Thyroid gland (tissue), 4 donors: ENCODE results near the gene DKKL1.

Source experiments
- POLR2A ChIP-seq, 2 donors: fragments of 450-650 bp; IDR thresholded peaks; one replicate each; pipeline ENCODE4 v1.6.1; 2017; ENCODE audit warnings: antibody characterized with exemption in 2 of 2, mild to moderate bottlenecking in 2 of 2, moderate library complexity in 1 of 2
- TF ChIP-seq, protein P1 (sequence below), 6 experiments: fragments of 200-600 bp in 3 of 6; fragments of 450-650 bp in 3 of 6; sonication (generic) in 3 of 6; IDR thresholded peaks; one replicate each; pipeline ENCODE4 v1.5.1; 2016 to 2019; ENCODE audit warnings: antibody characterized with exemption in 6 of 6, mild to moderate bottlenecking in 2 of 6, inconsistent platforms in 1 of 6, moderate library complexity in 1 of 6

DNA sequence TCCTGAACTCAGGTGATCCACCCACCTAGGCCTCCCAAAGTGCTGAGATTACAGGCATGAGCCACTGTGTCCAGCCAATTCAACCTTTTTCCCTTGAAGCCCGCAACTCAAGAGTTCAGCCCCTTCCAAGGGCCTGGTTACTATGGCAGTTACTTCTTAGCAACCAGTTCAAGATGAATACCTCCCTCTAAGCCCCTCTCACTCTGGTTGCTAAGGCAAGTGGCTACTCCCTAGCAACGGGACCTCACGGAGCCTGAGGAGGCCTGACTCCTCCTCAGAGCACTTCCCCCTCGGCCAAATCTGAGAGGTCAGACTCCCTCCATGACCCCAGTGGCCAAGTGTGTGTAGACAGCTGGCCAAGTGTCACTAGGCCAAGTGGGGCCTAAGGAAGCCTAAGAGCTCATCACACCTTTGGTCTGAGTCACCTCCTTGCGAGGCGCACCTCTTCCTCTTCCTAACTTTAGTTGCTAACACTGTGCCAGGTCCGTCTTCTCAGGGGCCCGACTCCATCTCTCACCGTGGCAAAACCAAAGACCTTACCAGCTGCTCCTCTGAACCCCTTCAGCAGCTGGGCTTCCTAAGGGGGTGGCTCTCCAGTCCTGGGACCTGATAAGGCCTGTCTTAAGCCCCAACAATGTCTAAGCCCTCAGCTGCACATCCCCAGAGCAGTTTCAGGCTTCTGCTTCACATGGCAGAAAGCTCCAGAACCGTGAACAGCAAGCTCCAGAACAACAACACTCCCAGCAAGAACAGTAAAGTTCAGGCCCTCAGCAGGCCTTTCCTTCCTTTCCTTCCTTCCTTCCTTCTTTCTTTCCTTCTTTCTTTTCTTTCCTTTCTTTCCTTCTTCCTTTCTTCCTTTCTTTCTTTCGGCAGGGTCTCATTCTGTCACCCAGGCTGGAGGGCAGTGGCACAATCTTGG is 18.9 kb upstream of the DKKL1 start:
- TF ChIP-seq, protein P1, sequence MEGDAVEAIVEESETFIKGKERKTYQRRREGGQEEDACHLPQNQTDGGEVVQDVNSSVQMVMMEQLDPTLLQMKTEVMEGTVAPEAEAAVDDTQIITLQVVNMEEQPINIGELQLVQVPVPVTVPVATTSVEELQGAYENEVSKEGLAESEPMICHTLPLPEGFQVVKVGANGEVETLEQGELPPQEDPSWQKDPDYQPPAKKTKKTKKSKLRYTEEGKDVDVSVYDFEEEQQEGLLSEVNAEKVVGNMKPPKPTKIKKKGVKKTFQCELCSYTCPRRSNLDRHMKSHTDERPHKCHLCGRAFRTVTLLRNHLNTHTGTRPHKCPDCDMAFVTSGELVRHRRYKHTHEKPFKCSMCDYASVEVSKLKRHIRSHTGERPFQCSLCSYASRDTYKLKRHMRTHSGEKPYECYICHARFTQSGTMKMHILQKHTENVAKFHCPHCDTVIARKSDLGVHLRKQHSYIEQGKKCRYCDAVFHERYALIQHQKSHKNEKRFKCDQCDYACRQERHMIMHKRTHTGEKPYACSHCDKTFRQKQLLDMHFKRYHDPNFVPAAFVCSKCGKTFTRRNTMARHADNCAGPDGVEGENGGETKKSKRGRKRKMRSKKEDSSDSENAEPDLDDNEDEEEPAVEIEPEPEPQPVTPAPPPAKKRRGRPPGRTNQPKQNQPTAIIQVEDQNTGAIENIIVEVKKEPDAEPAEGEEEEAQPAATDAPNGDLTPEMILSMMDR (IDR thresholded peaks at IDR 0.05) = no peak
- no peak for TF ChIP-seq POLR2A (IDR thresholded peaks at IDR 0.05)
